ENCODE measurements around the gene AKAP12. TPM values are rescaled to one million over a fixed set of nuclear protein-coding genes. Genes with fewer than 3 reads are reported as not detected.

AKAP12 gene
- total RNA-seq, 2 experiments from 2014 or later: 1.4 to 1.5 TPM

- CTCF ChIA-PET: no interaction called here
These were observed 35.4 kb downstream of the AKAP12 start for GRCh38 chr6:151275121-151275520.

DNA sequence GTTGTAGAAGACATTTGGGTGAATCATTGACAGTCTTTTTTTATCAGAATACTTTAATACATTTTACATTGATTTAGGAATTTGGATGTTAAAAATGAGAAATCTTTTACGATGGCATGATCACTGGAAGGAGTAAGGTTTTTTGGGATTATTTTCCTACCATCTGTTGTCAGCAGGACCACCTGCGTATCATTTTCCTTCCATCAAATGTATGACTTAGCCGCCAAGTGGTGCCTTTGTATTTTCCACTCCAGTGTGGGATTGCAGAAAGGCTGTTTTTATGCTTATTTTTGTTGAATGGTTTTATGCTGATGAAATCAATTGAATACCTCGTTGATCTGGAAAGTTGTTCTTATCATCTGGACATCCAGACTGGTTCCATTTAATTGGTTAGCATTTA lies 35.8 kb downstream of the AKAP12 start:
- ChIA-PET CTCF (no interaction called here), POLR2A (no interaction called here)

More at GRCh38 chr6:151275121-151275520, 35.4 kb downstream of the AKAP12 start:
- POLR2A ChIA-PET: no interaction called here

DNA sequence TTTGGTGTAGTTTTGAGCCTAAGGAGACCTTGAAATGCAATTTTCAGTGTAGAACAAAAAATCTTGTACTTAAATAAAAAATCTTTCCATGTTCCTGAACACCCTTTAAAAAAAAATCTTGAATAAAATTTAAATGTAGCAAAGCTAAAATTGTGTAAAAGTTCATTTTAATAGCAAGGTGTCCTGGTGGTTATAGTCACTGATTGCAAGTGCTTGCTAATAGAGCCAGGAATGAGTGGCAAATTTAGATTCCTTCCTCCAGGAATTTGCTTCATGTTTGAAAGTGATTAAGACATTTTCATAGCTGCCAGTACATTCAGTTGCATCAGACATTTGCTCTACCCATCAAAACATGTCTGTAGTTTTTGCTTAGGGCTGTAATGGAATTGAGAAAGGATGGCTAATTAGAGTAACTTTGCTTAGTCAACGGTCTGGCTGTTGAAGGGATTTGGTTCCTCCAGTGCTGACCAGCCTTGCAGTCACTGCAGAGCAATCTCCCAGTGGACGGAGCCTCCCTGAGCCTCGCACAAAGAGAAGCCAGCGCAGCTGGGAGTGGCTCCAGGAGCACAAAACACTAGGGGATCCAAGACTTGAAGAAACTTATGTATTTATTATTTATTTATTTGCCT lies 36.5 kb downstream of the AKAP12 start:
- CTCF ChIA-PET: no interaction called here
- POLR2A ChIA-PET: no interaction called here

- CTCF ChIA-PET: no interaction called here
- POLR2A ChIA-PET: no interaction called here
These were observed 40.1 kb downstream of the AKAP12 start for GRCh38 chr6:151279891-151280290.

DNA sequence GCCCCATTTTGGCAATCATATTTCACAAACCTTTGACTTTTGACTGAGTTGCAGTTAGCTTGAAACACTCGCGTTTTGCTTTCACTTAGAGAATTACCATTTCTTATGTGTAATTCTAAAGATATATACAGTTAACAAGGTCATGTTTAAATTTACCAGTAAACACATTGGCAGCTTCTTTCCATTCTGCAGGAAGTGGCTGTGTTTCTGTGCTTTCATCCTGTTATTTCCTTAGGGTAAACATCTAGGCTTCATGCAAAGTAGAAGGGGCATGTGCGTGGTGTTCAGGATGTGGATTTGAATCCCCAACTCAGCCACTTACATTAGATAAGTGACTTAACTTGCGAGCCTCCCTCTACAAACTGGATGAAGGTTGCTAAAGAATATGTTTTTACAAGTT lies 41.1 kb downstream of the AKAP12 start:
- CTCF ChIA-PET: no interaction called here
- POLR2A ChIA-PET: no interaction called here

DNA sequence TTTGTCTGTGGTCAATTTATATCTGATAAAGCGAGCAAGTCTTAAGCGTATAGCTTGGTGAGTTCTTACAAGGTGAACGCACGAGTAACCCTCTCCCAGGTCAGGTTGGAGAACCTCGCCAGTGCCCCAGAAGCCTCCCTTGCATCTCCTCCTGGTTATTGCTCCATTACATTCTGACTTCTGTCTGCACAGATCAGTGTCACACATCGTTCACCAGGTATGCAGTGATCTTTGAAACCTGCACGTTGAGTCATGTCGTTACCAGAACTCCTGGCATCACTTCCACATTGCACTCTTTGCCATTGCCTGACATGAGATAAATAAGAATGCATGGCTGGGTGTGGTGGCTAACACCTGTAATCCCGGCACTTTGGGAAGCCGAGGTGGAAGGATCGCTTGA lies 44.2 kb downstream of the AKAP12 start:
- POLR2A ChIA-PET: no interaction called here
- CTCF ChIA-PET: no interaction called here

- CTCF ChIA-PET: no interaction called here
- POLR2A ChIA-PET: no interaction called here
These were observed 44.8 kb downstream of the AKAP12 start for GRCh38 chr6:151284548-151285017.

- ChIA-PET CTCF (no interaction called here), POLR2A (no interaction called here)
These were observed 45.4 kb downstream of the AKAP12 start for GRCh38 chr6:151285122-151285521.

DNA sequence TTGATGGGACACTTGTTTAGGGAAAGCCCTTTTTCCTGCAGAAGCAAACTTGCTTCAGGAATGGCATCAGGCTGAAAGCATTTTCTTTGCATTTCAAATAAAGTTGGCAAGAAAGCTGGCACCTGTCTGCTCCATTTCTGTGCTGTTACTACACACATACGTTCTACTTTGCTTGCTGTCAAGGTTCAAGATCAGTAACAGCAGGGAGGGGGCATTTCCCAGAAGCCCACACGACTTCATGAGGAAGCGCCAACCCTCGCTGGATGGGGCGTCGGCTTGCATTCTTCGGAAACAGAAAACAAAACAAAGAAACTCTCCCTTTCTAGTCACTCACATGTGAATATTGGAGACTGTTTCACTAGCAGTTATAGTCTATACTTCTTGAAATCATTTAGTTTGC lies 46.4 kb downstream of the AKAP12 start:
- ChIA-PET CTCF (no interaction called here), POLR2A (no interaction called here)

DNA sequence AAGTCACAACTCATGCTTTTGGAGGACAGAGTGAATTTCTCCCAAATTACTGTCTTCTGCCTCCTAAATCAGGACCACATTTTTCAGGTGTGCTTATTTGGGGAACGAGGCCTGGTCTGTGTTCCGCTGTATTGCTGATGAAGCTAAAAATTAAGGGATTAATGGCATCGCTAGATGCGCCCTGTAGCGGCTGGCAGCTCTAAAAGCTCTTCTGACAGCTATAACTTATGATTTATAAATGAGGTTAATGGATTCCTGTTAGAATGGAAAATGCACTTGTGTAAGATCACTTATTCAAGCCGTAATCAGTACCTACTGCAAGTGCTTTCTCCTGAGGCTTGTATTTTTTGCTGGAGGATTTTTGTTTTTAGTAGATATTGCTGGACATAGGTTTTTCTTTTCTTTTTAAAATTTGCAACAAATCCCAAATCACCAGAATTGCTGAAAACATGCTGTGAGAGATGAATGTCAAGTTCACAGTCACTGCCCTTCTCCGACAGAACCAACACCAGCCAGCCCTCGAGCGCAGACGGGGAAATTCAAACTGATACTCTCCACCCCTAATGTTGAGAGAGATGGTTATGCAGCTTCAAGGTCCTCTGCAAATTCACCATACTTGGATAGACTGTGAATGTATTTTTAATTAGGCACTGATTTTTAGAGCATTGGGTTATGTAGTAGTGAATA lies 49.1 kb downstream of the AKAP12 start:
- CTCF ChIA-PET: interaction anchor here (0.7 kb wide), 1 partner anchor 193 kb away, joined by 3 read pairs; no protein-coding TSS in a partner anchor
- POLR2A ChIA-PET: no interaction called here

DNA sequence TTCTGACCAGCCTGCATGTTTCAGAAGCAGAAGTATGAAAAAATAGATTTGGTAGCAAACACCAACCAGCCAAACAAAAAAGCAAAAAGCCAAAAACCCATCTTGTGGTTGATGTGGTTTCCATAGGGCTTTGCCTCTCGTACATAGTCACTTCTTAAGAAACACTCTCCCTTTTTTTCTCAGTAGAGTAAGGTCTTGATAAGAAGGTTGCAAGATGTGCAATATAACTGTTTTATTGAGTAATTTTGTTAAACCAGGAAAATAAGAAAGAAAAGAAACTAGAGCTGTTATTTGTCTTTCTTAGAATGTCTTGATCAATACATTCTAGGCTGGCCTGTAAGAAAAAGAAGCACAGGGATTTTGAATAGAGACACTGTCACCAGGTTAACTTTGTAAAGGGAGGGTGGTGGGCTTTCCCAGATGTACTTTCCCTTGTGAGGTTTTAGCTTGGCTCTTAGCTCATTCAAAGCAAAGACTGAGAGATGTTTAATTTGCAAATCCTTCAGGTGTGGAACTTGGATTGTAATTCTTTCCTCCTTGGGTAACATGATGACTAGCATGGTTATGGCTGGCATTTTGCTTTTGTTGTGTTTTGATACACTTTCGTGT lies 49.7 kb downstream of the AKAP12 start:
- POLR2A ChIA-PET: no interaction called here

DNA sequence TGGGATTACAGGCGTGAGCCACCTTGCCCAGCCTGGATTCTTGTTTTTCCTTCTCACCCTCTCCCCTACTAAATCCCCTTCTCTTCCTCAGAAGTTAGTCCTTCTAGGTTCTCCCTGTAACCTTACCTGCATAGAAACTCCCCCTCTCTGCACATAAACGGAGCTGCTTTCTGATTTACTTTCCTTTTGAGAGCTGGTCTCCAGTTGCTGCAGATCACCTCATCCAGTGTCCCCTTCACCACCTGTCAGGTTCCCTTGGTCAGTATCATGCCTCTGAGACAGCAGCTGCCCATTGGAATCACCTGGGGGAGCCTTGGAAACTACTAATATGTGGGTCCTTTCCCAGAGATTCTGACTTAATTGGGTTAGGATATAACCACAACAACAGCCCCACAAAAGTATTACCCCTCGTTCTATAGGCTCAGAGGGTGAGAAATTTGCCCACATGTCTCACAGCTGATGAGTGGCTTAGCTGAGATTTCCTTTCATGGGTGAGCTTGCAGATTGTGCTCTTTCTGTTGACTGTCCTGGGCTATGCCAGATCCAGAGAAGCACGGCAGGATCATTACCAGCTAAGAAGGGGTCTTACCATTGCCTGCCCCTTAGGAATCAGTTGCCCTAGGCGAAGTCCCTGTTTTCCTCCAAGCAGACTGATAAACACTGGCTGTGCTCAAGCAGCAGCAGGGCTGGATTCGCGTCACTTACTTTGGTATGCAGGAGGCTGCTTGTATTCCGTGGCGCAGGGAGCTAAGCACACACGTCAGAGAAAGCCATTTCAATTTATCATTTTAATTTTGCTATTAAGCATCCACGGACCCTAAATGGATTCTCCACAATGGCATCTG lies 51.3 kb downstream of the AKAP12 start:
- ChIA-PET POLR2A (no interaction called here), CTCF (interaction anchor here (1.1 kb wide), 1 partner anchor 10 kb away, joined by 3 read pairs; no protein-coding TSS in a partner anchor)

More for the DNA sequence above, 49.7 kb downstream of the AKAP12 start:
- CTCF ChIA-PET: interaction anchor here (0.8 kb wide), 1 partner anchor 35 kb away, joined by 3 read pairs; no protein-coding TSS in a partner anchor

DNA sequence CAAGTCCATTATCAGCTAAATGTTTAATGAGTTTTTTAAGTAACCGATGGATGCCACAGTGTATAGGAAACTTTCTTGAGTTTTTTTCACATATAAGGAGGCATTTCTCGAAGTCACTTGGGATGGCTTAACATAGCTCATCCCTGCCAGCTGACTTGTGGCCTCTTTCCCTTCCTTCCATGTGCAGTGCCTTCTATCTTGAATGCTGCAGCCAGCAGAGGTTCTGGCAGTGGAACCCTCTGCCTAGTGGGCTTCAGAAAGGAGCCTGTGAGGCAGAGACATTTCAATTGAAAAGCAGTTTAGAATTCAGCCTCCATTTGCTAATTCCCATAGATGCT lies 51.9 kb downstream of the AKAP12 start:
- CTCF ChIA-PET: interaction anchor here (1.1 kb wide), 1 partner anchor 9 kb away, joined by 3 read pairs; no protein-coding TSS in a partner anchor

DNA sequence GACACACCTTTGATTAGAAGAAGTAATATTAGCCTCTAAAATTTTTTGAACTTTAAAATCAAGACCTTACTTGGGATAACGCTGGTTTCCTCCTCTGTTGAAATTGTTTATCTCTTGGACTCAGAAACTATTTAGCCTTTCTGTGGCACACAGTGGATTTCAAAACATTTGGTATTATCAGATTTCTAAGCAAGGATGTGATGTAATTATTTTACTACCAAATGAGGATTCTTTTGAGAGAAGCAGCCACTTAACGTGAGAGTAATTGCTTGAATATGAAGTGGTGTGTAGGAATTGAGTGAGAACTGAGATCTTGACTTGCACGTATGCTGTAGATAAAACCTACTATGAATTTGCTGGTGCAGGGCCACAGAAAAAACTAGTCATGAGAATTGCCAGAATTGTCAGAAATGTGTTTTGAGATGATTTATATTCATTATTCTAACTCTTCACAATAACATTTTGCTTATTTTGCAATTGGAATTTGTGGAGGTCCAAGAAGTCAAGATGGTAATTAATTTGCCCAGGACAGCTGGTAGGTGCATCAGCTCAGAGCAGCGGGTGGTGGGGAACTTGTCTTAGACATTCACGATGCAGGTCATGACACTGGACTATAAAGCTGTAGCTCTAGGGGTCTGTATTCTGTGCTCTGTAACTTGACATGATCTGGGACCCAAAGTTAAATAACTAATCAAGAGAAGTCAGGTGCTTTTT lies 53.4 kb downstream of the AKAP12 start:
- POLR2A ChIA-PET: no interaction called here
- CTCF ChIA-PET: no interaction called here

More for the DNA sequence above, 51.9 kb downstream of the AKAP12 start:
- POLR2A ChIA-PET: no interaction called here

GRCh38 chr6:151293688-151294016 lies 53.9 kb downstream of the AKAP12 start:
- CTCF ChIA-PET: no interaction called here
- POLR2A ChIA-PET: no interaction called here

GRCh38 chr6:151294561-151295101 lies 54.9 kb downstream of the AKAP12 start:
- POLR2A ChIA-PET: no interaction called here
- CTCF ChIA-PET: interaction anchor here (0.8 kb wide), 1 partner anchor 30 kb away, joined by 3 read pairs; no protein-coding TSS in a partner anchor

DNA sequence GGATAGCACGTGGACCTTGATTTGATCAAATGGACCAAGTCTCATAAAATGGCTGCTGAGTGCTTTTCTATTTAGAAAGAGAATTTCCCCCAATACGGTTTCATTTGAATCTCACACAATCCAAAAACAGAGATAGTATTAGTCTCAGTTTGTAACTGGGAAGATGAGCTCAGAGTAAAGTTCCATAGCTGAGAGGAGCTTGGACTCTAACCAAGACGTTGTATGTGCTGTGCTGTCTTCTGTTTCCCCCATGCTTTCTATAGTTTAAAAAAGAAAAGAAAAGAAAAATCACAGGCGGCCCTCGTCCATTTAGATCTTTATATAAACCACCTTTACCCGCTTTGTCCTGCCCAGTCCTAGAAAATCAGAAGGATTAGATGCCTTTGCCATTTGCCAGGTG lies 58.1 kb downstream of the AKAP12 start:
- ChIA-PET POLR2A (no interaction called here), CTCF (no interaction called here)

DNA sequence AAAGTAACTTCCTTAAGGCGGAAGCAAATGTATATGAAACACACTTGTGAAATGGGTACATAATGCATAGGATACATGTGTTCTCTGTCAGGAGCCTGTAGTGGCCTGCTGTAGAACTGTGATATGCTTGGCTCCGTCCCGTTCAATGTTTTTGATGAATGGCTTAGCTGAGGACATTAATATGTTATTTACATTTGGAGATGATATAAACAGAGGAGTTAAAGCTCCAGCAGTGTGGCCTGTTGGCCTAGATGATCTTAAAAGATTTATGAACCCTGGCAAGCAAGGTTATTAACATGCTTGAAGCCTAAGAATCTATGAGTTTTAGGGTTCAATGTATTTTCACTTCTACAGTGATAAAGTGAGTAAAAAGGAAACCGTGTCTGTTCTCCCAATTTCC lies 59.2 kb downstream of the AKAP12 start:
- CTCF ChIA-PET: no interaction called here

GRCh38 chr6:151300267-151300991 lies 60.7 kb downstream of the AKAP12 start:
- ChIA-PET POLR2A (no interaction called here), CTCF (interaction anchor here (0.6 to 1.2 kb wide), 2 partner anchors 9 to 928 kb away, joined by 3 to 4 read pairs; no protein-coding TSS in a partner anchor)

More for the DNA sequence above, 59.2 kb downstream of the AKAP12 start:
- POLR2A ChIA-PET: no interaction called here
